Natural killer cell (primary cell): ENCODE results near the gene BRPF3. TPM values are rescaled to one million over a fixed set of nuclear protein-coding genes. Genes with fewer than 3 reads are reported as not detected.

Experiments
- ATAC-seq, 3 donors: fragments of 150-1000 bp in 2 of 3; fragments of 200-7000 bp in 1 of 3; cut with Tn5 transposase; 1 replicate in 1 of 3; 2 replicates in 2 of 3; pipeline ENCODE4 v1.10.0; 2021; ENCODE audit warnings: mild to moderate bottlenecking in 2 of 3, moderate library complexity in 2 of 3
- DNase-seq, 2 donors: peaks; one replicate each; pipeline versions ENCODE4 v3.0.0 to v3.0.0-alpha.2; 2013 to 2021; ENCODE audit warnings: mixed read lengths in 1 of 2
- H3K27ac ChIP-seq: one replicate; pipeline ENCODE4 v1.5.1; 2013; ENCODE audit warnings: mild to moderate bottlenecking, low read length
- H3K27me3 ChIP-seq: one replicate; pipeline ENCODE4 v1.6.1; 2013; ENCODE audit warnings: low read length; ENCODE audit not compliant: control insufficient read depth, insufficient read depth
- H3K36me3 ChIP-seq: one replicate; pipeline ENCODE4 v1.6.1; 2013; ENCODE audit warnings: low read length; ENCODE audit not compliant: control insufficient read depth, insufficient read depth
- H3K4me1 ChIP-seq: one replicate; pipeline ENCODE4 v1.6.1; 2013; ENCODE audit warnings: low read length; ENCODE audit not compliant: control insufficient read depth, insufficient read depth
- H3K4me3 ChIP-seq: one replicate; pipeline ENCODE4 v1.5.1; 2013; ENCODE audit warnings: low read length
- H3K9me3 ChIP-seq: one replicate; pipeline ENCODE4 v1.6.1; 2013; ENCODE audit warnings: low read length; ENCODE audit not compliant: control insufficient read depth, insufficient read depth
- H3K27ac Mint-ChIP-seq, 2 donors: one replicate each; pipeline ENCODE4 v1.8.0; 2022; ENCODE audit warnings: mild to moderate bottlenecking in 2 of 2, mixed read lengths in 2 of 2, moderate library complexity in 1 of 2
- H3K27me3 Mint-ChIP-seq, 2 donors: one replicate each; pipeline ENCODE4 v1.8.0; 2022; ENCODE audit warnings: low read depth in 2 of 2, mixed read lengths in 2 of 2
- H3K36me3 Mint-ChIP-seq: one replicate; pipeline ENCODE4 v1.8.0; 2022; ENCODE audit warnings: mixed read lengths
- H3K4me1 Mint-ChIP-seq, 2 donors: one replicate each; pipeline ENCODE4 v1.8.0; 2022; ENCODE audit warnings: mixed read lengths in 2 of 2
- H3K4me3 Mint-ChIP-seq: one replicate; pipeline ENCODE4 v1.8.0; 2022; ENCODE audit warnings: mild to moderate bottlenecking, moderate library complexity, mixed read lengths
- H3K9me3 Mint-ChIP-seq, 2 donors: one replicate each; pipeline ENCODE4 v1.8.0; 2022; ENCODE audit warnings: mixed read lengths in 2 of 2
- WGBS: methylation state at CpG from one replicate; pipeline ENCODE4 v1.1.7; 2013; ENCODE audit warnings: missing lambda C conversion rate; ENCODE audit not compliant: insufficient coverage; 5-methylcytosine and 5-hydroxymethylcytosine counted together
- intact Hi-C: fragments of 100-400 bp; cut with micrococcal nuclease; formaldehyde crosslinking; loops from one replicate; pipeline ENCODE4 v1.14.2; 2022
- total RNA-seq, 4 donors: library from RNA; stranded (reverse); fragments of 120-200 nt in 1 of 4; gene quantifications; one replicate each; pipeline versions ENCODE4 v1.2.3 to v1.2.4, GENCODE V29; 2013 to 2022
- TF ChIP-seq, protein P1 (sequence below): fragments of 200-600 bp; IDR thresholded peaks from one replicate; pipeline ENCODE4 v1.8.0; 2022; ENCODE audit warnings: antibody characterized with exemption

Gene BRPF3
- total RNA-seq, 3 donors from 2014 or later (not counting 1 experiment from before 2014, with no cell fraction given) = 46.0 to 58.5 (median 57.4) TPM

DNA sequence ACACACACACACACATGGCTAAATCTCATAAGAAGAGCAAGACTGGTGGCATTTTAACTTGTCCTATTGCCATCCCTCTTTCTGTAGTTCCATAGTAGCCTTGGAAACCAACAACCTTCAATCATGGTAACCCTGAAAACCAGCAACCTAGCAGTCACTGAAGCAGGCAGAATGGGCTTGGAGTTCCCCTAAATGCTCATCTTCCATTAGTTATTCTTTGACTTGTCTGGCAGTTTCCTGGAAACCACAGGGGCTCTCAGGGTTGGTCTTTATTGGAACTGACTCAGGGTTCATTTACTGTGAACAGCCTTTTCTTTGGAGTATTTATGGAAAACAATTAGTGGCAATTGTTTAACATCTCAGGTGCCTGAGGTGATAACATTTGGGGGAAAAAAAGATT, 19.4 kb upstream of the BRPF3 start:
- Histone ChIP-seq H3K4me3 (no peak overlapping the region), H3K4me1 (no peaks in the 10 kb centered on the region), H3K27me3 (no peaks in the 10 kb centered on the region), H3K36me3 (no peaks in the 10 kb centered on the region), H3K9me3 (peaks cover 8% of the 10 kb centered on the region), H3K27ac (no peak overlapping the region)
- ATAC-seq = no peak
- H3K36me3 Mint-ChIP-seq = peaks cover 20% of the 10 kb centered on the region
- no peak overlapping the region for H3K4me3 Mint-ChIP-seq
- H3K4me1 Mint-ChIP-seq = peaks cover 0 to 4% of the 10 kb centered on the region in 2 donors
- peaks cover 3 to 8% of the 10 kb centered on the region in 2 donors for H3K9me3 Mint-ChIP-seq
- TF ChIP-seq, protein P1, sequence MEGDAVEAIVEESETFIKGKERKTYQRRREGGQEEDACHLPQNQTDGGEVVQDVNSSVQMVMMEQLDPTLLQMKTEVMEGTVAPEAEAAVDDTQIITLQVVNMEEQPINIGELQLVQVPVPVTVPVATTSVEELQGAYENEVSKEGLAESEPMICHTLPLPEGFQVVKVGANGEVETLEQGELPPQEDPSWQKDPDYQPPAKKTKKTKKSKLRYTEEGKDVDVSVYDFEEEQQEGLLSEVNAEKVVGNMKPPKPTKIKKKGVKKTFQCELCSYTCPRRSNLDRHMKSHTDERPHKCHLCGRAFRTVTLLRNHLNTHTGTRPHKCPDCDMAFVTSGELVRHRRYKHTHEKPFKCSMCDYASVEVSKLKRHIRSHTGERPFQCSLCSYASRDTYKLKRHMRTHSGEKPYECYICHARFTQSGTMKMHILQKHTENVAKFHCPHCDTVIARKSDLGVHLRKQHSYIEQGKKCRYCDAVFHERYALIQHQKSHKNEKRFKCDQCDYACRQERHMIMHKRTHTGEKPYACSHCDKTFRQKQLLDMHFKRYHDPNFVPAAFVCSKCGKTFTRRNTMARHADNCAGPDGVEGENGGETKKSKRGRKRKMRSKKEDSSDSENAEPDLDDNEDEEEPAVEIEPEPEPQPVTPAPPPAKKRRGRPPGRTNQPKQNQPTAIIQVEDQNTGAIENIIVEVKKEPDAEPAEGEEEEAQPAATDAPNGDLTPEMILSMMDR = no peak
- intact Hi-C loops = loop anchor here (5.0 kb wide), 1 partner anchor 745 kb away; no protein-coding TSS in a partner anchor
- no peak for DNase-seq
- no peak overlapping the region for H3K27ac Mint-ChIP-seq
- H3K27me3 Mint-ChIP-seq = peaks cover 3 to 8% of the 10 kb centered on the region in 2 donors

DNA sequence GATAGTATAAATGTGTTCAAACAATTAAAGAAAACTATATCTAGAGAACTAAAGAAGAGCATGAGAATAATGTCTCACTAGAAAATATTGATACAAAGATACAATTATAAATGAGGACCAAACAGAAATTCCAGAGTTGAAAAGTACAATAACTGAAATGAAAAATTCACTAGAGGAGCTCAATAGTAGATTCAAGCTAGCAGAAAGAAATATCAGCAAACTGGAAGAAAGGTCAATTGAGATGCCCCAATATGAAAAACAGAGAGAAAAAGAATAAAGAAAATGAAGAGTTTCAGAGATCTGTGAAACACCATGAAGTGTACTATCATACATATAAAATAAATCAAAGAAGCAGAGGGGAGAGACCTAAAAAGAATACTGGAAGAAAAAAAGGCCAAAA, 18.0 kb upstream of the BRPF3 start:
- peaks cover 3 to 8% of the 10 kb centered on the region in 2 donors for H3K9me3 Mint-ChIP-seq
- peaks cover 3 to 8% of the 10 kb centered on the region in 2 donors for H3K27me3 Mint-ChIP-seq
- H3K4me1 ChIP-seq = no peaks in the 10 kb centered on the region
- DNase-seq (no peak), ATAC-seq (no peak)
- no peaks in the 10 kb centered on the region for H3K4me1 Mint-ChIP-seq
- H3K9me3 ChIP-seq = peaks cover 8% of the 10 kb centered on the region
- H3K4me3 Mint-ChIP-seq = no peak overlapping the region
- H3K27ac Mint-ChIP-seq = no peak overlapping the region
- TF ChIP-seq, protein P1 = no peak
- peaks cover 27% of the 10 kb centered on the region for H3K36me3 Mint-ChIP-seq
- H3K27ac ChIP-seq = no peak overlapping the region
- H3K36me3 ChIP-seq = no peaks in the 10 kb centered on the region
- intact Hi-C loops = loop anchor here (5.0 kb wide), 1 partner anchor 746 kb away; no protein-coding TSS in a partner anchor
- no peak overlapping the region for H3K4me3 ChIP-seq
- H3K27me3 ChIP-seq = no peaks in the 10 kb centered on the region

DNA sequence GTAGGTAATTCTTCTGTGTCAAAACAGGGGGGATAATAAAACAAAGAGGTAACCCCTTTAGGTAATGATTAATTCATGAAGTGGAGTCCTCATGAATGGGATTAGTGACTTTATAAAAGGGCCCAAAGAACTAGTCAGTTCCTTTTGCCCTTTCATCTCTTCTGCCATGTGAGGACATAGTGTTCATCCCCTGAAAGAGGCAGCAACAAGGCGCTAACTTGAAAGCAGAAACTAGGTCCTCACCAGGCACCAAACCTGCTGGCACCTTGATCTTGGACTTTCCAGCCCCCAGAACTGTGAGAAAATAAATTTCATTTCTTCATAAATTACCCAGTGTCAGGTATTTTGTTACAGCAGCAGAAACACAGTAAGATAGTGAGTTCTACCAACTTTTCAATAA, 16.4 kb upstream of the BRPF3 start:
- TF ChIP-seq, protein P1 = no peak
- no peak for DNase-seq
- Histone ChIP-seq H3K27me3 (no peaks in the 10 kb centered on the region), H3K4me1 (no peaks in the 10 kb centered on the region), H3K36me3 (no peaks in the 10 kb centered on the region), H3K27ac (no peak overlapping the region), H3K9me3 (peaks cover 8% of the 10 kb centered on the region), H3K4me3 (no peak overlapping the region)
- Mint-ChIP-seq H3K4me3 (no peak overlapping the region), H3K27ac (no peak overlapping the region), H3K4me1 (no peaks in the 10 kb centered on the region), H3K27me3 (peaks cover 3 to 8% of the 10 kb centered on the region in 2 donors), H3K36me3 (peaks cover 27% of the 10 kb centered on the region), H3K9me3 (peaks cover 3 to 8% of the 10 kb centered on the region in 2 donors)
- no peak for ATAC-seq
- 100% methylated on average over 1 of the region's 1 CpG for WGBS
- intact Hi-C loops = no loop called here

DNA sequence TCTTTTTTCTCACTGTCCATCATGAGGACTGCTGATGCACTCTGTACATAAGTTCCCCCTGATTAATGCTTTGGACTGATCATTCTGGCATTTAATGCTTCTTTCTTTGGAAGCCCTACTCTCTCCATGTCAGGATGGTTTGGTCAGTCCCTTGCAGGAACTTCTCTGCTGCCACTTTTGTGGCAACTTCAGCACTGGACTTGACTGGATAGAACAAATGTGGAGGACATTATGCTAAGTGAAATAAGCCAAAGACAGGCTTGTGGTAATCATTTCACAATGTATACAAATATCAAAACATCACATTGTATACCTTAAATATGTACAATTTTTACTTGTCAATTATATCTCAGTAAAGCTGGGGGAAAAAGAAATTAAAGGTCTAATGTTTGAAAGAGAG, 12.2 kb upstream of the BRPF3 start:
- H3K27ac ChIP-seq = no peak overlapping the region
- Mint-ChIP-seq H3K27me3 (no peaks in the 10 kb centered on the region), H3K27ac (no peak overlapping the region), H3K36me3 (peaks cover 11% of the 10 kb centered on the region), H3K4me3 (no peak overlapping the region), H3K4me1 (no peaks in the 10 kb centered on the region), H3K9me3 (no peaks in the 10 kb centered on the region)
- H3K4me3 ChIP-seq = no peak overlapping the region
- no peaks in the 10 kb centered on the region for H3K27me3 ChIP-seq
- no peaks in the 10 kb centered on the region for H3K9me3 ChIP-seq
- no peak for ATAC-seq
- TF ChIP-seq, protein P1 = no peak
- DNase-seq = no peak
- intact Hi-C loops = no loop called here
- no peaks in the 10 kb centered on the region for H3K36me3 ChIP-seq
- no peaks in the 10 kb centered on the region for H3K4me1 ChIP-seq
